Activated effector memory CD4-positive, alpha-beta T cell treated with anti-CD3 and anti-CD28 coated beads, Interleukin-2, amount 50 U/mL, for 16 hours (primary cell): Measurements from ENCODE around the gene PROK1.

Experiments used
- DNase-seq: peaks from one replicate; pipeline ENCODE4 v3.0.0-alpha.2; 2020

Gene PROK1

GRCh38 chr1:110490791-110491451, 40.0 kb downstream of the PROK1 start:
- no peak for DNase-seq

- DNase-seq: no peak
These were observed 41.6 kb downstream of the PROK1 start for GRCh38 chr1:110492573-110492972.

- no peak for DNase-seq
These were observed 42.2 kb downstream of the PROK1 start for GRCh38 chr1:110493059-110493699.

DNA sequence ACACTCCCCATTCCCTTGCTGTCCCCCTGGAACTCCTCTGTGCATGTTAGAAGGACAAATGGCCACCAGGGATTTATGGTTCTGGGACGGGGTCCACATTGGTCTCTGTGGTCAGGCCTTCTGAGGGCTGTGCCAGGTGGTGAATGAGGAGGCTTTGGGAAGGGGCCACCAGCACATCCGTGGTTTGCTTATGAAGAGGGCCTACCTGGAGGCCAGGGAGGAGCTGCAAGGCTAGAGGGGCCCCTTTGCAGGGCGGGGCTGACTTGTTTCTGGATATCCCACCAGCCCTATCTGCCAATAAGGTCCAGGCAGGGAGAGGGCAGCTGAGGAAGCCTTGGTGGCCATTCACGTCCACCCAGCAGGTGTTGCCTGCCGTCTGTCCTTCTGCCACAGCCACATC, 43.1 kb downstream of the PROK1 start:
- no peak for DNase-seq

DNA sequence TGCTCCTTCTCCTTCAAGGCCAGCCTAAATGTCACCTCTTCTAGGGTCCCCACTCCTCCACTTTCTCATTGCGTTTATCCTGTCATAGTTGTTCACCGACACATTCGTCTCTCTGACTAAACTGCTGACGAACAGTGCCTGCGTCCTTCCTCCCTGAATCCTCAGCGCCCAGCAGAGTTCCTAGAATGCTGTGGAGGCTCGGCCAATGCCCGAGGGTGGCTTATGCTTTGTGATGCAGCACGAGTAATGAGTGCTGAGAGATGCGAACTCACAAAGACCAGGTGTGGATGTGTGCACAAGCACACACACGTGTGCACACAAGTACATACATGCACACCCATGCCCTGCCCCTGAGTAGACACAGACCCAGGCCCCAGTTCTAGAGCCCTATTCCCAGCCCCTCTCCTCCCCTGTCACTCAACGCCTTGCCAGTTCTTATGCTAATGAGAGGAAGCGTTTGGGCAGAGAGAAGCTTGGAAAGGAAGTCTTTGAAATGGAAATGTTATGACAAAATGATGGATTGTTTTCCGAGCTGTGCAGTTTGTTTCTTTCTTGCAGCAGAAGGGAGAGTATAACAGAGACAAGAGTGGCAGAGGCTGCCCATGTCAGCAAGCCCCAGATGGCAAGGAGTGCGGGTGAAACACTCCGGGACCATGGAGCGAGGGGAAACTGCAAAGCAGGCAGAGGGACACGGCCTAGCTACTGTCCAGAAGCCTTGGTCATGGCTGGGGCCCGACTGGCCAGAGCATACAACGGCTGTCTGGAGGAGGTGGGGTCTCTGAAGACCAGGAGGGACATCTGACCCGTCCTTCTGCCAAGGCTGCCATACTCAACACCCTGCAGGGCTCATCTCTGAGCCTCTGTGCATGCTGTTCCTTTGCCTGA, 43.8 kb downstream of the PROK1 start:
- no peak for DNase-seq

- peak; percentile 89 for DNase-seq
These were observed 45.1 kb downstream of the PROK1 start for GRCh38 chr1:110495926-110496600.

GRCh38 chr1:110498270-110498669, 47.3 kb downstream of the PROK1 start:
- no peak for DNase-seq

DNA sequence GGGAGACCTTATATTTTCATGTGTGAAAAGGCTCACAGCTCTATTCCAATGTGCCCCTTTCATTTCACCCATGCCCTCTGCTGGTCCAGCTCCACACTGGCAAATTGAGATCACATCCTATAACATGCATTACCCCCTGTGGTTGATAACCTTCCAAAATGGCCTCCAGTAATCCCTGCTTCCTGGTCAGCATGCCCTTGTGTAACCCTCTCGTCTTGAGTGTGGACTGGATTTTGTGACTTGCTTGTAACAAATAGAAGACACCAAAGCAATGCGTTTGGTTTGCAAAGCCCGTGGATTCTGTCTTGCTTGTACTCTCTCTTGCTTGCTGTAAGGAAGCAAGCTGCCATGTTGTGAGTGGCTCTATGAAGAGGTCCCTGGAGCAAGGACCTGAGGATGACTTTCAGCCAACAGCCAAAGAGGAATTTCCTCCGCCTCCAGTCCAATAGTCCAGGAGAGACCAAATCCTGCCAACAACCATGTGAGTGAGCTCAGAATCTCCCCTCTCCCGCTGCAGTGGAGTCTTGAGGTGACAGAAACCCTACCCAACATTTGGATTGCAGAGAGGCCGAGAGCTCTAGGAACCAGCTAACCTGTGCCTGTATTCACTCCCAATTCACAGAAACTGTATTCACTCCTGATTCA, 50.7 kb downstream of the PROK1 start:
- no peak for DNase-seq

DNA sequence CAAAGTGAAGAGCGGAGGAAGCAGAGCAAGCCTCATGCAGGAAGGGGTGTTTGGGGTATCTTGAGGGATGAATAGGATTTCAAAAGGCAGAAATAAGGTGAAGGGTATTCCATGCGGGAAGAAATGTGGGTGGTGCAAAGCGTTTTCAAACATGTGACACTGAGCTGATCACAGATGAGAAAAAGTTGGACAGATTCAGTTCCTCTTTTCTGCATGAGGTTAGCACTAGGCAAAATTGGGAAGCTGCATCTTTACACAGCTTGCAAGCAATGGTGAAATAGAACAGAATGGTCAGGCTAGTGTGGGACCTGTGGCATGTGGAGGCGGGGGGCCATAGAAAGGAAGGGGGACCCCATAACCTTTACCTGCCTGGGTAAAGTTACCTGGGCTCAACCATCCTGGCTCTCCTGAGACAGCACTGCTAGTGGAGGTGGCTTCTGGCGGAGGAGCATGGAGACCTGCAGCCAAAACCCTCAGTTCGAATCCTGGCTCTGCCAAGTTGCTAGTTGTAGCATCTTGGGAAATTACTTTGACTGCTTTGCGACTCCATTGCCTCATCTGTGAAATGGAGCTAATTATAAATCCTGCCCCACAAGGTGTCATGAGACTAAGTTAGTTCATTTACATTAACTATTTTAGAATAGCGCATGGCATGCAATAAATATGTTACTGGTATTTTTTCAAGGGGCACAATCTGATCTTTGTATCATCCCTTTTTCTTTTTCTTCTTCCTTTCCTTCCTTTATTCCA, 51.6 kb downstream of the PROK1 start:
- no peak for DNase-seq

DNA sequence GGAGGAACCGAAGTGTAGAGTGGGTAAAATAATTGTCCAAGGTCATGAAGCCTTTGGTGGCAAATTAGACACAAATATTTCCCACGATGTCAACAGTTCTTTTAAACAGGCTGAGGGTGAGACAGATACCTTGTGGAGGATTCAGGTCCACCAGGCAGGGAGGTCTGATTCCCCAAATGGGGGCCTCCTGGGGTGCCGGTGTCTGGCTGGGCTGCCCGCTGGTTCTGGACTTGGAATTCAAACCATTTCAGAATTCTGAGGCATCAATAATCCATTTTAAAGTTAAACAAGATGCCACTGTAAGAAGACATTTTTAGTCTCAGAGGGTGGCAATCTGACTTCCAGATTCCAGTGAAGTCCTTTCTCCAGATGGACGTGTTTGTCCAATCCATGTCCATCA, 52.5 kb downstream of the PROK1 start:
- DNase-seq: no peak

- DNase-seq: no peak
These were observed 53.3 kb downstream of the PROK1 start for GRCh38 chr1:110504226-110504625.

DNA sequence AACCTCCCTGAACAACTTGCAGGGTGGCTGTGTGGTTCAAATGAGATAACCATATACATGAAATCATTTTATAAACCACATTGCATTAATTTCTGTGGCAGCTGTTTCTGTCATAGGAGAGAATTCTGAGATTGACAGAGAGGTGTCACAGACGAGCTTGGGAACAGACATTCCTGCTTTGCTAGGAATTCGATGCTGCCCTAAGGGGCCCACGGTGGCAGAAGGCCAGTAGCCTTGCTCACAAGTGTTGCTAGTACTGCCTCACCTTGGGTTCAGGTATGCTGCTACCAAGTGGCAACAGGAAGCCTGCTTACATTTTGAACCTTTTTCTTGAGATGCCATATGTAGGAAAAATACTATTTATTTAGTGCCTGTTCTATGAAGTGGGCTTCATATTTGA, 54.6 kb downstream of the PROK1 start:
- DNase-seq: no peak

DNA sequence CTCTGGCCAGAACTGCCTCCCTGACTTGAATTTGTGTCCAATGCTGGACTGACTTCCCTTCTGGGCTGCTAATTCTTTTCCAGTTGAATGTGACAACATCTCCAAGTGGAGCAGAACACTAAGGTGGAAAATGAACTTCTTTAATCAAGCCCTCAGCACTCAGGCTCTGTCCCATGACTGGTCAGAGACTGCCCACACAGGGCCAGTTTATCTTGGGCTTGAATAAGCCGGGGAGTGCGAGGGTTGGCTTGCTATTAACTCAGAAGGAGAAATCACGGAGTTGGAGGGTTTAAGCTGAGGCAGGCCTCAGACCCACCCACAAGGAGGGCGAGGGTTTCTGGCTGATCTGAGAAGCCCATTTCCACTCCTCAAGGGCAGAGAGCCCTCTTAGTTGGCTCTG, 55.6 kb downstream of the PROK1 start:
- no peak for DNase-seq
